Measurements from ENCODE around the gene HOXC12.

HOXC12 gene

GRCh38 chr12:53995378-53996239, 40.9 kb downstream of the HOXC12 start (continued):
- TF ChIP-seq ZNF76 (tag by site-specific recombination; IDR thresholded peaks at IDR 0.05; ENCODE audit: borderline replicate concordance, low read depth) (peak; percentile 69), ZBTB11 (tag by site-specific recombination; conservative IDR thresholded peaks at IDR 0.05; ENCODE audit: low read depth) (peak; percentile 88), GLIS1 (tag by site-specific recombination; IDR thresholded peaks at IDR 0.05) (peak; percentile 49; the same call in 1 of the 2 replicates), ZNF114 (tag by site-specific recombination; IDR thresholded peaks at IDR 0.05) (no peak), ZNF184 (tag by site-specific recombination; IDR thresholded peaks at IDR 0.05) (no peak), ZNF24 (tag by site-specific recombination; IDR thresholded peaks at IDR 0.05) (peak; percentile 44; the same call in 1 of the 2 replicates), PRDM10 (tag by site-specific recombination; IDR thresholded peaks at IDR 0.05) (peak; percentile 70), INSM2 (tag by site-specific recombination; IDR thresholded peaks at IDR 0.05) (peak; percentile 35; the same call in 1 of the 2 replicates), ZEB2 (tag by site-specific recombination; IDR thresholded peaks at IDR 0.05) (peak; percentile 69), ZNF423 (tag by site-specific recombination; IDR thresholded peaks at IDR 0.05) (peak; percentile 96), ZNF391 (tag by site-specific recombination; IDR thresholded peaks at IDR 0.05; ENCODE audit: borderline replicate concordance, low read depth) (peak; percentile 35; the same call in 1 of the 2 replicates), RBAK (tag by site-specific recombination; IDR thresholded peaks at IDR 0.05) (no peak), YY2 (tag by site-specific recombination; IDR thresholded peaks at IDR 0.05) (no peak), ZBTB1 (tag by site-specific recombination; IDR thresholded peaks at IDR 0.05) (0 out of 2 replicates have a peak, but pooled peaks have one; percentile 16), PATZ1 (tag by site-specific recombination; IDR thresholded peaks at IDR 0.05) (peak; percentile 99), ZNF426 (tag by site-specific recombination; IDR thresholded peaks at IDR 0.05) (no peak), ZNF488 (tag by site-specific recombination; IDR thresholded peaks at IDR 0.05) (0 out of 2 replicates have a peak, but pooled peaks have one; percentile 32), FEZF1 (tag by site-specific recombination; IDR thresholded peaks at IDR 0.05) (peak; percentile 47), ZNF624 (tag by site-specific recombination; IDR thresholded peaks at IDR 0.05) (0 out of 2 replicates have a peak, but pooled peaks have one; percentile 73), ZNF174 (tag by site-specific recombination; IDR thresholded peaks at IDR 0.05) (no peak), ZNF658 (tag by site-specific recombination; IDR thresholded peaks at IDR 0.05) (no peak), SP7 (tag by site-specific recombination; IDR thresholded peaks at IDR 0.05) (peak; percentile 89; the same call in 1 of the 2 replicates), SCRT1 (tag by site-specific recombination; IDR thresholded peaks at IDR 0.05; ENCODE audit: borderline replicate concordance) (no peak), ZNF138 (tag by site-specific recombination; IDR thresholded peaks at IDR 0.05; ENCODE audit: borderline replicate concordance) (no peak), ZNF146 (tag by site-specific recombination; IDR thresholded peaks at IDR 0.05) (0 out of 2 replicates have a peak, but pooled peaks have one; percentile 9), ZNF843 (tag by site-specific recombination; IDR thresholded peaks at IDR 0.05) (peak; percentile 47), ZSCAN30 (tag by site-specific recombination; IDR thresholded peaks at IDR 0.05) (peak; percentile 71), PRDM1 (tag by site-specific recombination; IDR thresholded peaks at IDR 0.05) (peak; percentile 91)

Data from HEK293 (cell line).